WTC11 (cell line): ENCODE data around the gene GIMAP8. TPM values are rescaled to one million over a fixed set of nuclear protein-coding genes. Genes with fewer than 3 reads are reported as not detected.

Source experiments
- ATAC-seq: fragments of 200-7000 bp; cut with Tn5 transposase; 2 replicates; pipeline ENCODE4 v1.10.0; 2021; ENCODE audit warnings: mild to moderate bottlenecking, moderate library complexity
- CTCF ChIA-PET: fragments of 300-600 bp; sonication (Branson Sonifier 250); formaldehyde crosslinking; loops from one replicate; lab custom pipeline; 2021; ENCODE audit warnings: antibody characterized with exemption; lab: Charles Lee
- POLR2A ChIA-PET: fragments of 350-600 bp; sonication (Branson Sonifier 250); formaldehyde crosslinking; loops from one replicate; lab custom pipeline; 2021; ENCODE audit warnings: antibody characterized with exemption; lab: Charles Lee
- DNase-seq: peaks from one replicate; pipeline ENCODE4 v3.0.0; 2021; ENCODE audit warnings: low spot score
- H3K27ac Mint-ChIP-seq: 2 replicates; pipeline ENCODE4 v1.8.0; 2021; ENCODE audit warnings: mixed read lengths
- H3K27me3 Mint-ChIP-seq: 2 replicates; pipeline ENCODE4 v1.8.0; 2021; ENCODE audit warnings: low read depth, mild to moderate bottlenecking, moderate library complexity, mixed read lengths
- H3K36me3 Mint-ChIP-seq: 2 replicates; pipeline ENCODE4 v1.8.0; 2021; ENCODE audit warnings: mixed read lengths
- H3K4me1 Mint-ChIP-seq: 2 replicates; pipeline ENCODE4 v1.8.0; 2022; ENCODE audit warnings: mixed read lengths
- H3K4me3 Mint-ChIP-seq: 2 replicates; pipeline ENCODE4 v1.8.0; 2021; ENCODE audit warnings: mild to moderate bottlenecking, moderate library complexity, mixed read lengths
- H3K9me3 Mint-ChIP-seq: 2 replicates; pipeline ENCODE4 v1.8.0; 2021; ENCODE audit warnings: mixed read lengths
- AFF4 ChIP-seq: sonication (generic); formaldehyde crosslinking; IDR thresholded peaks from 2 replicates; pipeline ENCODE4 v1.8.1; 2023; ENCODE audit warnings: mild to moderate bottlenecking, missing genetic modification reagents, borderline replicate concordance
- GRHL2 ChIP-seq: fragments of 250-450 bp; sonication (Bioruptor Pico); IDR thresholded peaks from 2 replicates; pipeline ENCODE4 v1.8.0; 2022; ENCODE audit warnings: mild to moderate bottlenecking, moderate library complexity; ENCODE audit not compliant: insufficient replicate concordance, severe bottlenecking
- HMGXB4 ChIP-seq: sonication (generic); formaldehyde crosslinking; IDR thresholded peaks from 2 replicates; pipeline ENCODE4 v1.8.1; 2023; ENCODE audit warnings: mild to moderate bottlenecking, moderate library complexity, missing genetic modification reagents
- JUN ChIP-seq: sonication (generic); formaldehyde crosslinking; IDR thresholded peaks from 2 replicates; pipeline ENCODE4 v1.8.0; 2023; ENCODE audit warnings: mild to moderate bottlenecking, missing genetic modification reagents
- NR3C1 ChIP-seq: sonication (generic); formaldehyde crosslinking; conservative IDR thresholded peaks from 2 replicates; pipeline ENCODE4 v1.8.1; 2023; ENCODE audit warnings: low read depth, mild to moderate bottlenecking, missing genetic modification reagents
- STAT6 ChIP-seq: sonication (generic); formaldehyde crosslinking; conservative IDR thresholded peaks from 2 replicates; pipeline ENCODE4 v1.8.1; 2023; ENCODE audit warnings: mild to moderate bottlenecking, low read depth, missing genetic modification reagents, moderate library complexity
- TEAD1 ChIP-seq: sonication (generic); formaldehyde crosslinking; IDR thresholded peaks from 2 replicates; pipeline ENCODE4 v1.8.0; 2022; ENCODE audit warnings: mild to moderate bottlenecking, missing genetic modification reagents
- ZBTB21 ChIP-seq: sonication (generic); formaldehyde crosslinking; IDR thresholded peaks from 2 replicates; pipeline ENCODE4 v1.8.1; 2023; ENCODE audit warnings: mild to moderate bottlenecking, missing genetic modification reagents, borderline replicate concordance
- ZNF121 ChIP-seq: sonication (generic); formaldehyde crosslinking; IDR thresholded peaks from 2 replicates; pipeline ENCODE4 v1.8.0; 2023; ENCODE audit warnings: missing genetic modification reagents
- total RNA-seq: library from RNA; stranded (reverse); gene quantifications from 3 replicates; pipeline ENCODE4 v1.2.3, GENCODE V29; 2021
- TF ChIP-seq, protein P1 (sequence below): sonication (generic); formaldehyde crosslinking; IDR thresholded peaks from 2 replicates; pipeline ENCODE4 v1.8.0; 2023; ENCODE audit warnings: mild to moderate bottlenecking, missing genetic modification reagents
- TF ChIP-seq, protein P2 (sequence below): fragments of 250-450 bp; sonication (Bioruptor Pico); IDR thresholded peaks from 2 replicates; pipeline ENCODE4 v1.9.0; 2021; ENCODE audit warnings: moderate library complexity, mild to moderate bottlenecking, inconsistent platforms, borderline replicate concordance
- TF ChIP-seq, protein P3 (sequence below): sonication (generic); formaldehyde crosslinking; IDR thresholded peaks from 2 replicates; pipeline ENCODE4 v1.8.0; 2022; ENCODE audit warnings: mild to moderate bottlenecking, missing genetic modification reagents
- TF ChIP-seq, protein P4 (sequence below): sonication (generic); formaldehyde crosslinking; IDR thresholded peaks from 2 replicates; pipeline ENCODE4 v1.8.0; 2022; ENCODE audit warnings: missing genetic modification reagents

Gene GIMAP8
- total RNA-seq, 1 experiment from 2014 or later, result 0.09 TPM

DNA sequence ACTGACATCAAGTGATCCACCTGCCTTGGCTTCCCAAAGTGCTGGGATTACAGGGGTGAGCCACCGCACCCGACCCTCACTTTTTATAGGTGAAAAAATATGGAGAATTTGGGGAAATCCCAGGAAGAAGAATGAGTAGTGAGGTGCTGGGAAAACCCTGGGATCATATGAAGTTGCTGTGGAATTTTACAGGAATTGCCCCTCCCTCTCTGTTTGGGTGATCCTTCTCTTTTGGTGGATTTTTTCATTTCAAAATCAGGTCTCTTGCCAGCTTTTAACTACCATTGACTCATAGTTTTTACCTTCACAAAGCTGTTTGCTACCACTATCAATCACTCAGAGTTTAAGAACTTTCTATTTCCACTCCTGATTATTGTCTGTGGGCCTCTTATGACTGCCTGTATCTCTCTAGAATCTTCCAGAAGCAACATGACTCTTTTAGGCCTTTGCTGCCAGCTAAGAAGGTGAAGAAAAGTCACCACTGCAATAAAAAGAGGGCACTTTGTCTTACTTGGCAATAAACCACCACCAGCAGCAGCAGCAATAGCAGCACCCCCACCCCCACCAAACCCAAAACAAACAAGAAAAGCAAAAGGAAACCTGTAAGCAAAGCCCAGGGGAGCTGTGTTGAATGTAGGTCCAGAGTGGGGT is 4.0 kb upstream of the GIMAP8 start:
- H3K9me3 Mint-ChIP-seq, result peaks cover 8% of the 10 kb centered on the region
- no peak for ATAC-seq
- H3K27ac Mint-ChIP-seq, result no peak overlapping the region
- ChIA-PET POLR2A (no interaction called here), CTCF (no interaction called here)
- peaks cover 13% of the 10 kb centered on the region for H3K4me1 Mint-ChIP-seq
- H3K36me3 Mint-ChIP-seq, result peaks cover 1% of the 10 kb centered on the region; the same call in 1 of the 2 replicates
- TF ChIP-seq ZNF121, result no peak
- TF ChIP-seq HMGXB4 (CRISPR knock-in tag), result no peak
- no peak for TF ChIP-seq GRHL2
- TF ChIP-seq, protein P1, sequence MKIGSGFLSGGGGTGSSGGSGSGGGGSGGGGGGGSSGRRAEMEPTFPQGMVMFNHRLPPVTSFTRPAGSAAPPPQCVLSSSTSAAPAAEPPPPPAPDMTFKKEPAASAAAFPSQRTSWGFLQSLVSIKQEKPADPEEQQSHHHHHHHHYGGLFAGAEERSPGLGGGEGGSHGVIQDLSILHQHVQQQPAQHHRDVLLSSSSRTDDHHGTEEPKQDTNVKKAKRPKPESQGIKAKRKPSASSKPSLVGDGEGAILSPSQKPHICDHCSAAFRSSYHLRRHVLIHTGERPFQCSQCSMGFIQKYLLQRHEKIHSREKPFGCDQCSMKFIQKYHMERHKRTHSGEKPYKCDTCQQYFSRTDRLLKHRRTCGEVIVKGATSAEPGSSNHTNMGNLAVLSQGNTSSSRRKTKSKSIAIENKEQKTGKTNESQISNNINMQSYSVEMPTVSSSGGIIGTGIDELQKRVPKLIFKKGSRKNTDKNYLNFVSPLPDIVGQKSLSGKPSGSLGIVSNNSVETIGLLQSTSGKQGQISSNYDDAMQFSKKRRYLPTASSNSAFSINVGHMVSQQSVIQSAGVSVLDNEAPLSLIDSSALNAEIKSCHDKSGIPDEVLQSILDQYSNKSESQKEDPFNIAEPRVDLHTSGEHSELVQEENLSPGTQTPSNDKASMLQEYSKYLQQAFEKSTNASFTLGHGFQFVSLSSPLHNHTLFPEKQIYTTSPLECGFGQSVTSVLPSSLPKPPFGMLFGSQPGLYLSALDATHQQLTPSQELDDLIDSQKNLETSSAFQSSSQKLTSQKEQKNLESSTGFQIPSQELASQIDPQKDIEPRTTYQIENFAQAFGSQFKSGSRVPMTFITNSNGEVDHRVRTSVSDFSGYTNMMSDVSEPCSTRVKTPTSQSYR, result no peak
- TF ChIP-seq, protein P2, sequence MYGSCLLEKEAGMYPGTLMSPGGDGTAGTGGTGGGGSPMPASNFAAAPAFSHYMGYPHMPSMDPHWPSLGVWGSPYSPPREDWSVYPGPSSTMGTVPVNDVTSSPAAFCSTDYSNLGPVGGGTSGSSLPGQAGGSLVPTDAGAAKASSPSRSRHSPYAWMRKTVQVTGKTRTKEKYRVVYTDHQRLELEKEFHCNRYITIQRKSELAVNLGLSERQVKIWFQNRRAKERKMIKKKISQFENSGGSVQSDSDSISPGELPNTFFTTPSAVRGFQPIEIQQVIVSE (CRISPR knock-in tag), result no peak
- TF ChIP-seq, protein P3, sequence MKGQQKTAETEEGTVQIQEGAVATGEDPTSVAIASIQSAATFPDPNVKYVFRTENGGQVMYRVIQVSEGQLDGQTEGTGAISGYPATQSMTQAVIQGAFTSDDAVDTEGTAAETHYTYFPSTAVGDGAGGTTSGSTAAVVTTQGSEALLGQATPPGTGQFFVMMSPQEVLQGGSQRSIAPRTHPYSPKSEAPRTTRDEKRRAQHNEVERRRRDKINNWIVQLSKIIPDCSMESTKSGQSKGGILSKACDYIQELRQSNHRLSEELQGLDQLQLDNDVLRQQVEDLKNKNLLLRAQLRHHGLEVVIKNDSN (CRISPR knock-in tag), result no peak
- no peak for TF ChIP-seq ZBTB21 (CRISPR knock-in tag)
- no peak for TF ChIP-seq NR3C1 (CRISPR knock-in tag)
- no peak for TF ChIP-seq TEAD1
- TF ChIP-seq, protein P4, sequence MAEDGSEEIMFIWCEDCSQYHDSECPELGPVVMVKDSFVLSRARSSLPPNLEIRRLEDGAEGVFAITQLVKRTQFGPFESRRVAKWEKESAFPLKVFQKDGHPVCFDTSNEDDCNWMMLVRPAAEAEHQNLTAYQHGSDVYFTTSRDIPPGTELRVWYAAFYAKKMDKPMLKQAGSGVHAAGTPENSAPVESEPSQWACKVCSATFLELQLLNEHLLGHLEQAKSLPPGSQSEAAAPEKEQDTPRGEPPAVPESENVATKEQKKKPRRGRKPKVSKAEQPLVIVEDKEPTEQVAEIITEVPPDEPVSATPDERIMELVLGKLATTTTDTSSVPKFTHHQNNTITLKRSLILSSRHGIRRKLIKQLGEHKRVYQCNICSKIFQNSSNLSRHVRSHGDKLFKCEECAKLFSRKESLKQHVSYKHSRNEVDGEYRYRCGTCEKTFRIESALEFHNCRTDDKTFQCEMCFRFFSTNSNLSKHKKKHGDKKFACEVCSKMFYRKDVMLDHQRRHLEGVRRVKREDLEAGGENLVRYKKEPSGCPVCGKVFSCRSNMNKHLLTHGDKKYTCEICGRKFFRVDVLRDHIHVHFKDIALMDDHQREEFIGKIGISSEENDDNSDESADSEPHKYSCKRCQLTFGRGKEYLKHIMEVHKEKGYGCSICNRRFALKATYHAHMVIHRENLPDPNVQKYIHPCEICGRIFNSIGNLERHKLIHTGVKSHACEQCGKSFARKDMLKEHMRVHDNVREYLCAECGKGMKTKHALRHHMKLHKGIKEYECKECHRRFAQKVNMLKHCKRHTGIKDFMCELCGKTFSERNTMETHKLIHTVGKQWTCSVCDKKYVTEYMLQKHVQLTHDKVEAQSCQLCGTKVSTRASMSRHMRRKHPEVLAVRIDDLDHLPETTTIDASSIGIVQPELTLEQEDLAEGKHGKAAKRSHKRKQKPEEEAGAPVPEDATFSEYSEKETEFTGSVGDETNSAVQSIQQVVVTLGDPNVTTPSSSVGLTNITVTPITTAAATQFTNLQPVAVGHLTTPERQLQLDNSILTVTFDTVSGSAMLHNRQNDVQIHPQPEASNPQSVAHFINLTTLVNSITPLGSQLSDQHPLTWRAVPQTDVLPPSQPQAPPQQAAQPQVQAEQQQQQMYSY (CRISPR knock-in tag), result no peak
- no peak for TF ChIP-seq AFF4 (CRISPR knock-in tag)
- TF ChIP-seq STAT6 (CRISPR knock-in tag), result no peak
- no peak for TF ChIP-seq JUN (CRISPR knock-in tag)
- no peak overlapping the region for H3K4me3 Mint-ChIP-seq
- DNase-seq, result no peak
- peaks cover 47% of the 10 kb centered on the region for H3K27me3 Mint-ChIP-seq
